Lung microvascular endothelial cell (primary cell): Measurements from ENCODE around the gene ZNF44. TPM values are rescaled to one million over a fixed set of nuclear protein-coding genes. Genes with fewer than 3 reads are reported as not detected.

Experiments used
- DNase-seq, 2 donors: peaks; one replicate each; pipeline versions ENCODE4 v3.0.0 to v3.0.0-alpha.2; 2010; ENCODE audit warnings: low read depth in 2 of 2
- total RNA-seq: library from RNA; depleted of rRNA; stranded (reverse); fragments of >200 nt; gene quantifications from 2 replicates; pipeline ENCODE4 v1.2.1, GENCODE V29; 2014

Gene ZNF44
- total RNA-seq, 1 donor from 2014 or later, result 4.6 TPM

GRCh38 chr19:12261554-12261953 lies 33.1 kb downstream of the ZNF44 start:
- DNase-seq, result no peak

GRCh38 chr19:12260861-12261260 lies 33.8 kb downstream of the ZNF44 start:
- no peak for DNase-seq

- DNase-seq, result no peak
Measured at GRCh38 chr19:12260236-12260635, 34.4 kb downstream of the ZNF44 start.

GRCh38 chr19:12255372-12255771 lies 39.3 kb downstream of the ZNF44 start:
- DNase-seq, result no peak

- DNase-seq, result no peak
Measured at GRCh38 chr19:12247644-12248222, 47.0 kb downstream of the ZNF44 start.

- no peak for DNase-seq
Measured at GRCh38 chr19:12244370-12244769, 50.3 kb downstream of the ZNF44 start.

- DNase-seq, result no peak
Measured at GRCh38 chr19:12237143-12237839, 57.4 kb downstream of the ZNF44 start.

GRCh38 chr19:12232961-12233360 lies 61.7 kb downstream of the ZNF44 start:
- no peak for DNase-seq

GRCh38 chr19:12230751-12231733 lies 63.6 kb downstream of the ZNF44 start:
- DNase-seq, result no peak

GRCh38 chr19:12229990-12230389 lies 64.7 kb downstream of the ZNF44 start:
- DNase-seq, result no peak

GRCh38 chr19:12224676-12225075 lies 70.0 kb downstream of the ZNF44 start:
- no peak for DNase-seq

- DNase-seq, result no peak
Measured at GRCh38 chr19:12222980-12223630, 71.6 kb downstream of the ZNF44 start.

Other genes starting within 250 kb of the ZNF44 start
- gene ZNF878, start 241.9 kb downstream of the ZNF44 start, total RNA-seq, result 0.22 and 0.40 TPM in 2 replicates
- gene ZNF844, start 230.2 kb downstream of the ZNF44 start, total RNA-seq, result 1.7 and 3.6 TPM in 2 replicates
- 2.2 and 3.2 TPM in 2 replicates for gene ZNF20, start 154.5 kb downstream of the ZNF44 start, total RNA-seq
- gene ZNF625, start 138.1 kb downstream of the ZNF44 start, total RNA-seq, result 7.4 and 11.7 TPM in 2 replicates
- 3.5 and 6.7 TPM in 2 replicates for gene ZNF136, start 131.8 kb downstream of the ZNF44 start, total RNA-seq
- 1.5 and 1.8 TPM in 2 replicates for gene ZNF563, start 38.8 kb upstream of the ZNF44 start, total RNA-seq
- 1.1 and 2.8 TPM in 2 replicates for gene ZNF442, start 70.8 kb upstream of the ZNF44 start, total RNA-seq
- gene ZNF799, start 106.4 kb upstream of the ZNF44 start, total RNA-seq, result 3.9 and 7.5 TPM in 2 replicates
- 3.7 and 6.9 TPM in 2 replicates for gene ZNF443, start 146.1 kb upstream of the ZNF44 start, total RNA-seq
- gene ZNF709, start 189.9 kb upstream of the ZNF44 start, total RNA-seq, result 2.6 and 4.4 TPM in 2 replicates